Suprapubic skin (tissue), 4 donors: ENCODE results near the gene CADM2.

Experiments used
- CTCF ChIP-seq, 2 donors: fragments of 200-600 bp in 1 of 2; fragments of 450-650 bp in 1 of 2; sonication (generic) in 1 of 2; IDR thresholded peaks; one replicate each; pipeline ENCODE4 v1.5.1; 2016 to 2019; ENCODE audit warnings: antibody characterized with exemption in 2 of 2, mild to moderate bottlenecking in 1 of 2, moderate library complexity in 1 of 2
- EP300 ChIP-seq: sonication (generic); formaldehyde crosslinking; IDR thresholded peaks from one replicate; pipeline ENCODE4 v1.6.1; 2017; ENCODE audit warnings: antibody characterized with exemption
- POLR2A ChIP-seq, 2 donors: fragments of 450-650 bp; IDR thresholded peaks; one replicate each; pipeline ENCODE4 v1.6.1; 2017; ENCODE audit warnings: antibody characterized with exemption in 2 of 2, mild to moderate bottlenecking in 2 of 2, moderate library complexity in 2 of 2
- POLR2AphosphoS5 ChIP-seq, 3 donors: sonication (generic); formaldehyde crosslinking; IDR thresholded peaks; one replicate each; pipeline ENCODE4 v1.6.1; 2017; ENCODE audit warnings: antibody characterized with exemption in 3 of 3

DNA sequence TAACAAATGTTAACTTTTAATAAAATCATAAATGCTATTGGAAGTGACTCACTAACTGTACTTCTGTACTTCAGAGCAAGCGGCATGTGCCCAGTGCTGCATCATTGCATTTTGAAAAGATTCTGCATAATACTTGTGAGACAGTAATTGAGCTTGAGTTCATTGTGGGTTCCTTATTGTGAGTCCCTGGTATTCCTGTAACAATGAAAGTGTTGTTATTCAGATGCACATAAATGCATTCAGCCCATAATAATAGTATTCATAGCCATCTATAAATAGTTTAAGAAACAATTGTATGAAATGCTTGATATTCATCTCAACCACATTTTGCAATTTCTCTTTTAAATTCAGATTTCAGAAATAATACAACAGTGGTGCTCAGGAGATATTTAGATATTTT lies 976.4 kb downstream of the CADM2 start:
- TF ChIP-seq CTCF (IDR thresholded peaks at IDR 0.05) (no peak), POLR2AphosphoS5 (IDR thresholded peaks at IDR 0.05) (no peak), POLR2A (IDR thresholded peaks at IDR 0.05) (no peak), EP300 (no peak)
